GM19467 (cell line): ENCODE measurements around the gene CENPX.

ENCODE experiments used
- ATAC-seq: cut with Tn5 transposase; IDR thresholded peaks from one replicate; pipeline ENCODE4 v1.9.1; 2021; ENCODE audit warnings: mild to moderate bottlenecking, moderate library complexity; ENCODE audit not compliant: unreplicated experiment

CENPX gene

DNA sequence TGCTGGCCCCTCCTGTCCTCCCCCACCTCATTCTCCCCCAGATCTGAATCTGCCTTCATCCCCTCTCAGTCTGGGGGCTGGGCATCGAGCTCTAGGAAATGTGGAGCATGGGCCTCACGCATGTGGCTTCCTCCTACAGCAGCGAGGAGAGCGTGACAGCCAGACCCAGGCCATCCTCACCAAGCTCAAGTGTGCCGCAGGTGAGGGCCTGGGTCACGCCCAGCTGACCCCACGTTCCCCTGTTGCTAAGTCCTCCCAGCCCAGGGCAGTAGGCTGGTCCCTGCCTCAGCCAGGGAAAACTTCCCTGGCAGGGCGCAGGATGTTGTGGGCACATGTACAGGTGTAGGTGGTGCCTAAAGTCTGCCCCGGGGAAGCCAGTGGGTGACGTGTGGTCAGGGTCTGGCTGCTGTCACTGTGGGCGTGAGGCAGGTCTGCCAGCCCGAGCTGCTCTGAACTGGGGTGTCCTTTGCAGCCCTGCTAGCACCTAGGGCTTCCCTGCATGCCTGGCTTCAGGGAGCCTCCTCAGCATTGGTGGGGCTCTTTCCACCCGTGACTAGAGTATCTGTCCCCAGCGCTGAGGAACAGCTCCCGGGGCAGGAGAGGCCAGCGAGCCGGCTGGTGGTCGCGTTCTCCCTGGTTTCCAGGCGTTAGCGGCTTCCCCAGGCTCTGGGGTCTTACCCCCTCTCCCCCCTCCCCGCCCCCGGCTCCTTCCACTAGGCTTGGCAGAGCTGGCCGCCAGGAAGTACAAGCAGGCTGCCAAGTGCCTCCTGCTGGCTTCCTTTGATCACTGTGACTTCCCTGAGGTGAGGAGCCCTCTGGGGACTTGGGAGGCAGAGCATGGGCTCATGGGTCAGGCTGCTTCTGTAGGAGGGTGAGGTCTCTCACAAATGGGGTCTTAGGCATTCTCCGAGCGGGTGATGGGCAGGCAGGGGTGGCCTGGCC is 32.6 kb upstream of the CENPX start:
- ATAC-seq, result no peak

DNA sequence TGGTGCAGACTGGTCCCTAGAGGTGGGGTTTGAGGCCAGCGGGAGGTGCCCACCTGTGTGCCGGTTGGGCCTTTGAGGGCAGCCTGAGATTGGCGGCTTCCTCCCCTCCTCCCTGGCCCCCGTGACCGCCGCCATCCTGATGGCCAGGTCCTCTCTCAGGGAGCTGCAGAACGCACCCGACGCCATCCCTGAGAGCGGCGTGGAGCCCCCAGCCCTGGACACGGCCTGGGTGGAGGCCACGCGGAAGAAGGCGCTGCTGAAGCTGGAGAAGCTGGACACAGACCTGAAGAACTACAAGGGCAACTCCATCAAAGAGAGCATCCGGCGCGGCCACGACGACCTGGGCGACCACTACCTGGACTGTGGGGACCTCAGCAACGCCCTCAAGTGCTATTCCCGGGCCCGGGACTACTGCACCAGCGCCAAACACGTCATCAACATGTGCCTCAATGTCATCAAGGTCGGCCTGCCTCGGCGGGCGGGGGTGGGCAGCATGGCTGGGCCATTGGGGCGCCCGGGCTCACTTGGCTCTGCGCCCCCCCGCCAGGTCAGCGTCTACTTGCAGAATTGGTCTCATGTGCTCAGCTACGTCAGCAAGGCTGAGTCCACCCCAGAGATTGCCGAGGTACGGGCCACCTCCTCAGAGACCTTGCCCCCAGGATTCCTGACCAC is 31.8 kb upstream of the CENPX start:
- no peak for ATAC-seq

DNA sequence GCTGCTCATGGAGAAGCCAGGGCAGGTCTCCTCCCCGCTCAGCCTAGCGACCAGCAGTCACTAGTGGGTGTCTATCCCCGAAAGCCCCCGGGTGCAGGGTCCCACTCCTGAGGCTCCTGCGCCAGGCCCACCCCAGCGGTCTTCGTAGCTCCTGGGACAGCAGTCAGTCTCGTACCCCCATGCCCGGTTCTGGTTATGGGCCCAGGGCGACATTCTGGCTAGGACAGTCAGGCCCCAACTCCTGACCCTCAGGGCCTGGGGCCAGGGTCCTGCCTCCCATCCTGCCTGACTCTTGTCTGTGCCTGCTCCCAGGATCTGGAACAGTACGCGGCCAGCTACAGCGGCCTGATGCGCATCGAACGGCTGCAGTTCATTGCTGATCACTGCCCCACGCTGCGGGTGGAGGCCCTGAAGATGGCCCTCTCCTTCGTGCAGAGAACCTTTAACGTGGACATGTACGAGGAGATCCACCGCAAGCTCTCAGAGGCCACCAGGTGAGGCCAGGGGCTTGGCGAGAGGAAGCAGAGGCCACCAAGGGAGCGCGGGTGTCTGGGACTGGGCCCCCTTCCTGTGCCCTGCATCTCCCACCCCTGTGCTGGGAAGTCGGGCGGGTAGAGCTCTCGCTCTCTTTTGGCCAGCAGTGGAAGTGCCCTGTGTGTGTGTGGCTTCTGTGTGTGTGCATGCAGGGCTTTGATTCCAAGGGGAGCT is 31.0 kb upstream of the CENPX start:
- ATAC-seq, result no peak

DNA sequence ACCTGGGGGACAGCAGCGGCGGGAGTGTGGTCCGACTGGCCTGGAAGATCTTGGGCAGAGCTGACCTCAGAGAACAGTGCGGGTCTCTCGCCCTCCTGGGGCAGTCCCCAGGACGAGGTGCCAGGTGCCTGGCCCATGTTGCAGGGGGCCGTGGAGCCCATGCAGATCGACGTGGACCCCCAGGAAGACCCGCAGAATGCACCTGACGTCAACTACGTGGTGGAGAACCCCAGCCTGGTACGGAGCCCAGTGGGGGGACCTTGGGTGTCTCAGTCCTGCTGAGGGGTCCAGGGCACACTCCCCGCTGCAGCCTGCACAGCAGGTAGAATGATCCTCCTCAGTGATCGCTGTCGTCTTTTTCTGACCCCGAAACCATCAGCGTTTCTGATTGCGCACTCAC is 30.5 kb upstream of the CENPX start:
- no peak for ATAC-seq

DNA sequence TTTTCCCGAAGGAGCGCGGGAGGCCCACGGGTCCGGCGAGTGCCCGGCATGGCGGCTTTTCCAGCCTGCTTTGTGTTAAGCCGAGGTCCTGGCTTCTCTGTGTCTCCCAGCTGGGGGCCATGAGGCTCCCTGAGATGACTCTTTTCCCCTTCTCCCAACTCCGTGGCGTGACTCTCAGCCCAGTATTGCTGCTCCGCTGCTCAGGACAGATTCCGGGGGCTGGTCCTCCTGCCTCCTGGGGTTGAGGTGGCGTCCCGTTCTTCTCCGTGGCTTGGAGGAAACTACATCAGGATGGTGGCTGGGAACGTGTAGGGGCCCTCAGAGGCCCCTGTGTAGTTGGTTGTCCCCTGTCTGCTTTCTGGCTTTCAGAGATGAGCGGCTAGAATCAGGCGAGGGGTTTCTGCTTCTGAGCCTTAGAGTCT is 30.0 kb upstream of the CENPX start:
- ATAC-seq, result no peak

DNA sequence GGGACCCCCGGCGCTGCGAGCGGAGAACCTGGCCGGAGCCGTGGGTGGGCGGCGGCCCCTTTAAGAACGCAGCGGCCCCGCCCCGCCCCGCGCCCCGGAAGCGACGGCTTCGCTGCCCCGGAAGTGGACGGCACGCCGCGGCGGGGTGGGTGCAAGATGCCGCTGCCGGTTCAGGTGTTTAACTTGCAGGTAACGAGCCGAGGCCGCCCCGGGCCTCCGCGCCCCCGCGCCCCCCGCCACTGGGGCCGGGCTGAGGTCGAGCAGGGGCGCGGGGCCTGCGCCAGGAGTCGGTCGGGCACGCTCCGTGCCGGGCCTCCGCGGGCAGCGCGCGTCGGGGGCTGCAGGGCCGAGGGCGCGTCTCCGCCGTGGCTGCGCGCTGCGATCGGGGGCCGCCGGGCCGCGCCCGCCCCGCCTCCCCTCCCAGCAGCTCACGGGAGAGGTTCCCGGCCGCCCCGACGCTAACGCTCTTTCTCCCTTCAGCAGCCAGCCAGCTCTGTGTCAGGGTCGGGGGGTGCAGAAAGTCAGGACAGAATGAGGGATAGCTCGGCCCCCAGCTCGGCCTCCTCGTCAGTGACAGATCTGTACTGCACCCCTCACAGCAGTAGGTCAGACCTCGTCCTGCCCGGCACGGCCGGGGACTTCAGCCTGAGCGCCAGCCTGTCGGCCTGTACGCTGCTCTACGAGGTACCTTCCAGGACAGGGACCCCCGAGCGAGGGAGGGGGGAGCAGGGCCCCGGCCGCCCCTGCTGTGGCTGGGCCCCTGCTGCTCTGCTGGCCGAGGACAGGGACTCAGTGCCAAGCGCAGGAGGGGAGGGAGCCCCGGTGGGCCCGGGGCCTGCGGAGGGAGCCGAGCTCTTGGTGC is 29.3 kb upstream of the CENPX start, which contains the start of the genes GPS1 and RFNG:
Gene GPS1 (plus strand): TSS at position 123 of the 862 bp plus-strand sequence. CDS start 34 bp downstream, at position 157.
Gene RFNG (minus strand): TSS at position 36 of the 862 bp plus-strand sequence. CDS start 45 bp downstream, outside the sequence.
- no peak for ATAC-seq

DNA sequence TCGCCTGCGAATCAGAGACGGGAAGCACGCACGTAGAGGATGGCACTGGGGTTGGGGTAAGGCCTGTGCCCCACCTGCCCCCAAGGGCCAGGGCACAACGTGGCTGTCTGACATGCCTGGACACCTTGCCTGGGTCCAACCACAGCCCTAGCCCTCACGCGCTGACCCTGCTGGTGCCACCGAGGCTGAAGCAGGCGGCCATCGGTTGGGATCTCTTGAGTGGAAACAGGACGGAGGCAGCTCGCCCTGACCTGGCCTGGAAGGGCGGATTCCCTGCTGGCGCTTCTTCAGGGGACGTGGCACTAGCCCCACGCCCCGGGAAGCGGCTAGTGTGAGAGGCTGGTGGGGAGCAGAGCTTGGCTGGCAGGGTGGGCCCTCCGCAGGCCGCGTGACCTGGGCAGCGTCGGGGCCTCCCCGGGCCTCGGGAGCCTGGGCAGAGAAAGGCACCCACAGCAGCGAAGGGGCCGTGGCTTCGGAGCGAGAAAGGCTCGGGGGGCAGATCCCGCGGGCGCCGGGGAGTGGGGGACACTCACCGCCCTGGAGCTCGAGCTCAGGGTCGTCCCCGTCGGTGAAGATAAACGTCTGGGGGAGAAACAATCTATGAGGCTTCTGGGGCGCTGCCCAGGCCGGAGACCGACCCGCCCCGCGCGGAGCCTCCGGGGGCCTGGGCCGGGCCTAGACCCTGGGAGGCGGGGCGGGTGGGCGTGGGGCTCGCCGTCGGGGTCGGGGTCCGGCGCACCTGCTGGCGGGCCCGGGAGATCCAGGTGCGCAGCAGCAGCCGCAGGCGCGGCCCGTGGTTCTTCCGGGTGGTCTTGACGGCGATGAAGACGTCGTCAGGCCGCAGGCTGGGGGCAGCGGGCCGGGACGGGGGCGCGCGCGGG is 28.3 kb upstream of the CENPX start:
- no peak for ATAC-seq

DNA sequence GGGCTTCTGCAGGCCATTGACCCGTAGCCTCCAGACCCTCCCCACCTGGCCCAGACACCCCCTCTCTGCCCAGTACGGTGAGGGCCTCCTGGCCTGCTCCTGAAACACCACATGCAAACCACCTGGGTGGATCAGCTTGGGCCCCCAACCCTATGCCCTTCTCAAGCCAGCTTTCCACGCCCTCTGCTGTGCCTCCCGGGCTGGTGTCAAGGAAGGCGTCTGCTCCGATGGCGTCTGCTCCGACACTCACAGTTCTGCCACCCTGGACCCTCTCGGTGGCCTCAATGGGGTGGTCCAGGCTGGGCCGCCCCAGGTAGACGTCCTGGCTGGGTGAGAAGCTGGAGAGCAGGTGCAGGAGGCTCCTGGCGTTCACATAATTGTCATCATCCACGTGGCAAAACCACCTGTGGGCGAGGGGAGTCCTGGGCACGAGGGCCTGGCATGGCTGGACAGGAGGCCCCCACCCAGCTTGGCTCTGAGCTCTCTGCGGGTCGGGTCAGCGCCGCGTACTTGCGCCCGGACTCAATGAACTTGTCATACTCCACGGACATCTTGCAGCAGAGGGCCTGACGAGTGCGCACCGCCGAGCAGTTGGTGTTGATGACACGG is 27.6 kb upstream of the CENPX start:
- ATAC-seq, result no peak

DNA sequence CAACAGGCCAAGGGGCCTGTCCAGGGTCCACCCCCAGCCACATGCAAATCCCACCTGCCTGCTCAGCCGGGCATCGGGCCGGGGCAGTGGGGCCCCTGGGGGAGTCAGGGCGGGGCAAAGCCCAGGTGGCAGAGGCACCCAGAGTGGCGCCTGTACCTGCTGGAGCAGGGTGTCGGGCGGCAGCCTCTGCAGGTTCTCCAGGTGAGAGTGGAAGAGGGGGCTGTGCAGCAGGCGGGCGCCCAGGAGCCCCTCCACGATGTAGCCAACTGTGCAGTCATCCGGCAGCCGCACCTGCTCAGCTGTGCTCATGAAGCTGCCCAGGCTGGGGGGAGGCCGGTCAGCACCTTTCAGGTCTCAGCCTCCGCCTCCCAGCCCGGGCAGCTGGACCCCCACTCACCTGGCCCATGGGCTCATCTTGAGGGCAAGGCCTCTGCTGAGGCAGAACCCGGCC is 26.9 kb upstream of the CENPX start:
- no peak for ATAC-seq

DNA sequence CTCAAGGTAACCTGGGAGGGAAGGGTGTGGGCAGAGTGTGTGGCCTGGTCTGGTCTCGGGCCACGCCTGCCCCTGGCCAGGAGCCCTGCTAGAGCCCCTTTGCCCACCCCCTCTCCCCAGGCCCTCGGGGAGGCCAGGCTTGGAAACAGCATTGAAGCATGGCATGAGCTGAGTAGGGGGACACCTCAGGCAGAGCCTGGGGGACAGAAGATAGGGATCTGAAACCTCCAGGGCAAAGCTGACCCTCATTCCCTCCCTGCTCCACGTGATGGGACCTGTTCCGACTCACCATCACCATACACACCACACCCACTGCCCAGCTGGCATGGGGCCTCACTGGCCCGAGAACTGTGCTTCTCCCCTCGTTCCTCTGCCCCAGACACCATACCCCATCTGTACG is 26.4 kb upstream of the CENPX start:
- ATAC-seq, result no peak

DNA sequence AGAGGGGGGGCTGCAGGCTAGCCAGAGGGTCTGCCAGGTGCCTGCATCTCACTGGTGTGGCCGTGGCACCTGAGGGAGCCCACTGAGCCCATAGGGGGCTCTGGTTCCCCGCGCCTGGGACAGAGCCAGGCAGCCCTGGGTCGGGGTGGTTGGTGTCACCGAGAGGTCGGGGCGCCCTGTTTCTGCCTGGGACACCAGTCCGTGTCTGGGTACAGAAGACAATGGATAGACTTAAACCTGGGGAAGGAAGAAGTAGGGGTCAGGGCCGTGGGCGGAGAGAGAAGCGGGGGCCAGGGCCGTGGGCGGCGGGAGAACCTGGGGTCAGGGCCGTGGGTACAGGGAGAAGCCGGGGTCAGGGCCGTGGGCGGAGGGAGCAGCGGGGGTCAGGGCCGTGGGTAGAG is 25.9 kb upstream of the CENPX start:
- no peak for ATAC-seq

DNA sequence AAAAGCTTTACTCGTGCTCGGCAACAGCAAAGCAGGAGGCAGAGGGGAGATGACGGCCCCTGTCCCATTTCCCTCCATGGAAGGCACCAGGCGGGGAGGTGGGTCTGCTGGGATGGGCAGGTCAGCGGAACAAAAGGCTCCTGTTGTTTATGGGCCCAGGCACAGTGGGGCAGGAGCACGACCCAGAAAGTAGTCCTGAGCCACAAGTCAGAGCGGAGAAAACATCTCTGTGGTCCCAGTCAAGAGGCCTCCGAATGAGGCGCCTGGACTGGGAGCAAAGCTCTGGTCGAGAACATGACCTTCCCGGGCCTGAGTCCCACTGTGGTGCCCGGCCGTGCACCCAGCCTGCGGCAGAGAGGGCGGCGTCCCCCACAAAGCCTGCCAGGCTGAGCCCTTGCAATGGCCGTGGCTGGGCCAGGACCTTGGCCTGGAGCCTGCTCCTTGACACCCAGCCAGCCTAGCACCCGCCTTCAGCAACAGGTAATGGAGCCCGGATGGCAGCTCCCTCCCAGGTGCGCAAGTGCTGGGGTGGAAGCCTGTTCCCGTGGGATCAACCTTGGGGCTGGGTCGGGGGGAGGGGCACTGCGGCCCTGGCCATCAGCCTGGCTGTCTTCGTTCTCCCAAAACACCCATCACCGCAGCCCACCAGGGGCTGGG is 25.4 kb upstream of the CENPX start:
- no peak for ATAC-seq

DNA sequence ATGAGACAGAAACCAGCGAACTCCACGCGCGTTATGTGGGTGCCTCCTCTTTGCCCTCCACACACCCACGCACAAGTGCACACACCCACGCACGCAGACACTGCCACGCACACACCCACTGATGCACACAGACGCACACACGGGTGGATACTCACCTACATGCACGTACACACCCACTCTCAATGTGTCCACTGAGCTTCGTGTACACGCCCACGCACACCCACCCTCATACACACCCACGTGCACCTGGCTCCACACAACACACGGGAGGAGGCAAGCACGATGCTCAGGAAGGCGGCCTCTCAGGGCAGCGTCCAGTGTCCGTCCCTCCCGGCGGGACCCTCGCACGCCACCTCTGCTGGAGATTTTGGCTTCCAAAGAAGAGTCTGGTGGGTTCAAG is 24.7 kb upstream of the CENPX start:
- no peak for ATAC-seq

DNA sequence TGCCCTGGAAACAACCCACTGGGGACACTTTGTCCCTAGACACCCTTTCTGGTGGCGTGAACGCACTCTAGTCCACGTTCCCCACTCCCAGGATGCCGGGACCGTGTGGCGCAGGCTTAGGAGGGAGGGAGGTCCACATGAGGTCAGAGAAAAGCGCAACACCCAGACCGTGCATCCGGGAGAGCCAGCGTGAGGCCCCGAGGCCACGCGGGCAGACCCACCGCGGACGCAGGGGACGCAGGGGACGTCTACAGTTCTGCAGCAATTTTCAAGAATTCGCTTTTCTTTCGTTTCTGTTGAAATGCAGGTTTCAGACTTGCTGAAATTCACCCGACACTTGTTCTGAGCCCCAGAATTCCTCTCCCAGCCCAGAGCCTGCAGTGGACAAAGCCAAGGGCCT is 24.2 kb upstream of the CENPX start:
- no peak for ATAC-seq

DNA sequence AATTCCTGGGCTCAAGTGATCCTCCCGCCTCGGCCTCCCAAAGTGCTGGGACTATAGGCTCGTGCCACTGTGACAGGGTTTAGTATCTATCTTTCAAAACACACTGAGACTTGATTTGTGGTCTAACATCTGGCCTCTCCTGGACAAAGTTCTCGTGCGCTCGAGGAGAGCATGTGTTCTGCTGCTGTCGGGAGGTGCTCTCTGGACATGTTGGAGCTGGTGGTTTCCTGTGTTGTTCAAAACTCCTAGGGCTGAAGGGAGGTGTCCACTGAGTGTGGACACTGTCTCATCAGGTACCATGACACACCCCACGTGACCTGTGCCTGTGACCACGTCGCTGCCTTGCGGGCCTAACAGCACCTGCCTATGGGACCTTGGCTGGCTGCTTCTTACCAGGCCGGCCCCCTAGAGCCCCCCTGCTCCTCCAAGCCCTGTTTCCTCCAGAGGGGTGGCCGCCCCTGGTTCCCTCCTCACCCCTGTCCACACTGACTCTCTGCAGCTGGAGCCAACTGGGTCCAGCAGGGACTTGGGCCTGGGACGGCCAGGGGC is 23.3 kb upstream of the CENPX start:
- ATAC-seq, result no peak

DNA sequence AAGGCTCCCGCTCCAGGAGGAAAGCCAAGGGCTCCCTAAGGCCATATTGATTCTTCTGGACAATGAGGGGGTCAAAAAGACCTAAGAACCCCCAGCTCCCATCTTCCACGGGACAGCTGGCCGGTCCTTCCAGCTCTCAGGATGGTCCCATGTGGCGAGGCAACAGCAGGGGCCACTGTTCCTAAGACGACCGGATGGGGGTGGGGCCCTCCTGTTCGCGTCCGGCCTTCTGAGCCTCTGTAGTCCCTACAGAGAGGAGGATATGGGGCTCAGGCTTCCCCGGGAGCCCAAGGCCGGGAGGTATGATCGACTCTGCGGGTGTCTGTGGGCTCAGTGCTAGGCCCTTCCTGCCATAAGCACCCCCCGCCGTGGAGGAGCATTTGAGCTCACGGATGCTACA is 20.8 kb upstream of the CENPX start:
- ATAC-seq, result no peak

DNA sequence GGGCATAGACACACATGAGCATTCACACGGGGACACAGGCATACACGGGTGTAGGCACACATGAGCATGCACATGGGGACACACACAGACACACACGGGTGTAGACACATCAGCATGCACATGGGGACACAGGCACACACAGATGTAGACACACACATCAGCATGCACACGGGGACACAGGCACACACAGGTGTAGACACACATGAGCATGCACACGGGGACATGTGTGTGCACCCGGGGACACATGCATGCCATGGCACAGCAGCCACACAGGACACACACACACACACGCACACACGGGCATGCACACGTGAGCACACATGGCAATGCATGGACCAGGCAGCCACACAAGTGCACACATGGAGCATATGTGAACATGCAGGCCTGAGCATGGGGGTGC is 20.0 kb upstream of the CENPX start:
- ATAC-seq, result no peak

DNA sequence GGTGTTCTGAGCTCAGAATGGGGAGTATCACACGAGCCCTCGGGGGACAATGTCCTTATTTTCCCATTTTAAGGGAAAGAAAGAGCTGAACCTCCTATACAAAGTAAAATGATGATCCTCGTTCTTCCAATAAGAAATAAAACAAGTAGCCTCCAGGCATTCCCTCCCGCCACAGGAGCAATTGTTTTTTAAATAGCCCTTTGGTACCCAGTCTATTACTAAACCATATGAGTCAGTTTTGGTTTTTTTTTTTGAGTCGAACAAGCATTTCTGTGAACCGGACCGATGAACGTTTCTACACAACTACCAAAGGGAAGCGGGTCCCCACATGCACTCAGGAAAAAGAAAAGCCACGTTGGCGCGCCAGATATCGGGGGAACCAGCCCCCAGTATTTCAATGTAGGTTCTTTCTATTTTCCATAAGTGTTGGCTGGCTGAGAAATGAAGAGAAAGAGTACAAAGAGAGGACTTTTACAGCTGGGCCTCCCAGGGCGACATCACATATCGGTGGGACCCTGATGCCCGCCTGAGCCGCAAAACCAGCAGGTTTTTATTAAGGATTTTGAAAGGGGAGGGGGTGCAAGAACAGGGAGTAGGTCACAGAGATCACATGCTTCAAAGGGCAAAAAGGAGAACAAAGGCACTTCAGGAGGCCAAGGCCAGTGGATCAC is 18.6 kb upstream of the CENPX start:
- no peak for ATAC-seq
